Mesenchymal stem cell (in vitro differentiated cells and primary cell): Measurements from ENCODE around the gene HS3ST4.

ENCODE experiments used
- DNase-seq: peaks from one replicate; pipeline ENCODE4 v3.0.0-alpha.2; 2013
- H2AFZ ChIP-seq: one replicate; pipeline ENCODE4 v1.6.1; 2013; ENCODE audit warnings: low read depth, mild to moderate bottlenecking, control low read depth, inconsistent platforms, low read length, moderate library complexity
- H2AK5ac ChIP-seq: 2 replicates; pipeline ENCODE4 v1.6.1; 2013; ENCODE audit warnings: low read length, moderate library complexity, mild to moderate bottlenecking, inconsistent platforms; ENCODE audit not compliant: severe bottlenecking
- H2BK120ac ChIP-seq: one replicate; pipeline ENCODE4 v1.6.1; 2013; ENCODE audit warnings: low read depth, mild to moderate bottlenecking, inconsistent platforms, low read length, moderate library complexity
- H2BK12ac ChIP-seq, 2 experiments: one replicate each; pipeline ENCODE4 v1.6.1; 2013; ENCODE audit warnings: inconsistent platforms in 2 of 2, low read length in 2 of 2, mild to moderate bottlenecking in 2 of 2, moderate library complexity in 2 of 2, control low read depth in 1 of 2
- H2BK15ac ChIP-seq: one replicate; pipeline ENCODE4 v1.6.1; 2013; ENCODE audit warnings: mild to moderate bottlenecking, low read depth, inconsistent platforms; ENCODE audit not compliant: poor library complexity, severe bottlenecking
- H2BK5ac ChIP-seq: 2 replicates; pipeline ENCODE4 v1.6.1; 2013; ENCODE audit warnings: low read depth, mild to moderate bottlenecking, low read length, control low read depth, inconsistent platforms; ENCODE audit not compliant: poor library complexity, severe bottlenecking
- H3K14ac ChIP-seq, 2 experiments: one replicate each; pipeline ENCODE4 v1.6.1; 2013; ENCODE audit warnings: inconsistent platforms in 2 of 2, low read length in 2 of 2, control low read depth in 1 of 2, mild to moderate bottlenecking in 1 of 2, moderate library complexity in 1 of 2
- H3K18ac ChIP-seq, 2 experiments: one replicate each; pipeline ENCODE4 v1.6.1; 2013; ENCODE audit warnings: inconsistent platforms in 2 of 2, low read length in 2 of 2, control low read depth in 1 of 2, low read depth in 1 of 2, mild to moderate bottlenecking in 1 of 2
- H3K23ac ChIP-seq, 2 experiments: one replicate each; pipeline ENCODE4 v1.6.1; 2013; ENCODE audit warnings: inconsistent platforms in 2 of 2, low read length in 2 of 2, mild to moderate bottlenecking in 2 of 2, moderate library complexity in 2 of 2, control low read depth in 1 of 2
- H3K27ac ChIP-seq: 2 replicates; pipeline ENCODE4 v1.5.1; 2013; ENCODE audit warnings: mild to moderate bottlenecking, moderate library complexity, low read length, control low read depth, inconsistent platforms; ENCODE audit not compliant: poor library complexity, severe bottlenecking
- H3K27me3 ChIP-seq, 2 experiments: 2 replicates each; pipeline versions ENCODE4 v1.6.1 to v1.7.0; 2013; ENCODE audit warnings: low read length in 2 of 2, mild to moderate bottlenecking in 2 of 2, moderate library complexity in 2 of 2, control low read depth in 1 of 2, inconsistent platforms in 1 of 2; ENCODE audit not compliant: control insufficient read depth in 1 of 2, insufficient read depth in 1 of 2
- H3K36me3 ChIP-seq, 2 experiments: 2 replicates each; pipeline versions ENCODE4 v1.6.1 to v1.7.0; 2013; ENCODE audit warnings: low read length in 2 of 2, control low read depth in 1 of 2, inconsistent platforms in 1 of 2, low read depth in 1 of 2, mild to moderate bottlenecking in 1 of 2; ENCODE audit not compliant: insufficient read depth in 2 of 2, control insufficient read depth in 1 of 2
- H3K4ac ChIP-seq, 2 experiments: one replicate each; pipeline ENCODE4 v1.6.1; 2013; ENCODE audit warnings: inconsistent platforms in 2 of 2, low read length in 2 of 2, mild to moderate bottlenecking in 2 of 2, moderate library complexity in 2 of 2, control low read depth in 1 of 2, low read depth in 1 of 2
- H3K4me1 ChIP-seq: 2 replicates; pipeline ENCODE4 v1.6.1; 2013; ENCODE audit warnings: low read depth, low read length, control low read depth; ENCODE audit not compliant: control insufficient read depth, insufficient read depth
- H3K4me2 ChIP-seq: 2 replicates; pipeline ENCODE4 v1.6.1; 2013; ENCODE audit warnings: low read length, mild to moderate bottlenecking, inconsistent platforms; ENCODE audit not compliant: poor library complexity, severe bottlenecking
- H3K4me3 ChIP-seq, 2 experiments: 2 replicates each; pipeline versions ENCODE4 v1.5.1 to v1.7.0; 2013; ENCODE audit warnings: low read length in 2 of 2, mild to moderate bottlenecking in 2 of 2, control low read depth in 1 of 2, low read depth in 1 of 2; ENCODE audit not compliant: insufficient read depth in 1 of 2
- H3K79me1 ChIP-seq: replicated peaks from 2 replicates; pipeline ENCODE4 v1.6.1; 2013; ENCODE audit warnings: mild to moderate bottlenecking, control low read depth, low read length, inconsistent platforms; ENCODE audit not compliant: poor library complexity, severe bottlenecking
- H3K9ac ChIP-seq: 2 replicates; pipeline ENCODE4 v1.7.0; 2013; ENCODE audit warnings: mild to moderate bottlenecking, low read length, moderate library complexity
- H3K9me3 ChIP-seq: 2 replicates; pipeline ENCODE4 v1.7.0; 2013; ENCODE audit warnings: mild to moderate bottlenecking, low read length; ENCODE audit not compliant: control insufficient read depth
- H4K8ac ChIP-seq: one replicate; pipeline ENCODE4 v1.6.1; 2013; ENCODE audit warnings: inconsistent platforms, mild to moderate bottlenecking, low read length, moderate library complexity
- H4K91ac ChIP-seq: one replicate; pipeline ENCODE4 v1.6.1; 2013; ENCODE audit warnings: mild to moderate bottlenecking, low read length, inconsistent platforms
- WGBS: methylation state at CpG from one replicate; pipeline ENCODE4 v1.1.7; 2013; ENCODE audit warnings: mixed read lengths; 5-methylcytosine and 5-hydroxymethylcytosine counted together

Gene HS3ST4

DNA sequence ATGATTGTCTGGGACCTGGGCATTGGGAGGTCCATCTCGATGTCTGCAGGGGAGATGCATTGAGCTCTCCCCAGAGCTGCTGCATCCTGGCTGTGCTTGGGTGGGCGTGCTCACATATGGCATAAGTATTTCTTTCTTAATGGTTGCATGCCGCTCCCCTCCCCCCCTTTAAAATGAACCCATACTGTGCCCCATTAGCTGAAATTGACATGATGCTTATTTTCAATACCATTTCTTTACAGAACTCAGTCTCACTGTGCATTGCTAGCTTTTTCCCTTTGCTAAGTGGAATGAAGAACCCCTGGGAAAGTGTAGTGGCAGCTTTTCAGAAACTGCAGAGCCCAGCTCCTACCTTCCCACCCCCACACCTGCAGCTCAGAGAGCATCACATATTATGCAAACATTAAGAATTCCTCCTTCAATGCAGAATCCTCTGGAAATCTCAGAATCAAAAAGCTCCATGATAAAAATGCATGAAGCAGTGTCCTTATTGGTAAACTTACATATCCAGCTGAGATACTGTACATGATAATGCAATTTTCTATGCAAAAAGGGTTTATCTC, 56.4 kb downstream of the HS3ST4 start:
- Histone ChIP-seq H3K4me1 (no peaks in the 10 kb centered on the region), H3K36me3 (no peaks in the 10 kb centered on the region), H3K4me2 (no peak overlapping the region), H3K4me3 (no peak overlapping the region), H3K27me3 (no peaks in the 10 kb centered on the region), H3K18ac (no peak overlapping the region), H3K23ac (no peak overlapping the region), H3K9ac (no peak overlapping the region), H2BK12ac (no peak overlapping the region), H3K9me3 (peaks cover 4% of the 10 kb centered on the region), H2BK15ac (no peak overlapping the region), H2AFZ (no peak overlapping the region), H2AK5ac (no peak overlapping the region), H3K79me1 (no peaks in the 10 kb centered on the region), H2BK5ac (no peak overlapping the region), H4K8ac (no peak overlapping the region), H3K27ac (no peak overlapping the region), H3K4ac (no peak overlapping the region), H2BK120ac (no peak overlapping the region), H4K91ac (no peak overlapping the region), H3K14ac (no peak overlapping the region)
- 71% methylated on average over 3 of the region's 3 CpGs for WGBS
- no peak for DNase-seq

DNA sequence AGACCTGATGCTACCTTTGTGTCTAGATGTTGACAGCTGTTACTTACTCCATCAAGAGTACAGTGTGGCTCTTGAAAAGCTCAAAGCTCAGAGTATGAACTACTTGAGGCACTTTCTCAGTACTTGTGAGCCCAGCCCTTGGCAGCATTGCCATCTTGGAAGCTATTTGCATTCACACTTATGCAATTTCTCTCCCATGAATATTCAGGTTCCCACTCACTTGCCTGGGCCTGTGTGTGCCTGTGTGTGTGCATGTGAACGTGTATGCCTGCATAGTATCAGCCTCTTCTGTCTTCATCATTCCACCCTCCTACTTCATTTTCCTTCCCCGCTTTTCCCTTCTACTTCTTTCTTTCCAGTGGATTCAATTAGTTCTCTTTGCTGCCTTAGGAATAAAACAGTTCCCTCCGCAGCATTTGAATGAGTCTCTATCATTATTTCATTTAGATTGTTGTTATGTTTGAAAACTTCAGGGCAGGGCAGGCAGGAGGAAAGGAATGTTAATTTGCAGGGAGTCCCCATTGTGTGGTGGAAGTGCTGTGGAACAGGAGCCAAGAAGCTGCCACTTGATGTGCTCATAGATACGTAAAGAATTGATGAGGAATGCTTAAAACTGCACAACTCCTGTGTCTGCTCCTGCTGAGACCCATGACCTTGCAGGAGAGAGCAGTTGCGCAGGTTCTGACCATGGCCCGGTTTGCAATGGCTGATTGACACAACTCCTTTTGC, 58.9 kb downstream of the HS3ST4 start:
- Histone ChIP-seq H3K23ac (no peak overlapping the region), H3K18ac (no peak overlapping the region), H3K9ac (no peak overlapping the region), H3K27me3 (no peaks in the 10 kb centered on the region), H3K14ac (no peak overlapping the region), H2BK5ac (no peak overlapping the region), H2AK5ac (no peak overlapping the region), H2AFZ (no peak overlapping the region), H2BK120ac (no peak overlapping the region), H2BK15ac (no peak overlapping the region), H3K4me2 (no peak overlapping the region), H3K4me3 (no peak overlapping the region), H3K4ac (no peak overlapping the region), H2BK12ac (no peak overlapping the region), H3K9me3 (peaks cover 6% of the 10 kb centered on the region), H4K8ac (no peak overlapping the region), H3K36me3 (no peaks in the 10 kb centered on the region), H3K4me1 (no peaks in the 10 kb centered on the region), H3K79me1 (no peaks in the 10 kb centered on the region), H3K27ac (no peak overlapping the region), H4K91ac (no peak overlapping the region)
- 56% methylated on average over 5 of the region's 6 CpGs for WGBS
- DNase-seq, result no peak

DNA sequence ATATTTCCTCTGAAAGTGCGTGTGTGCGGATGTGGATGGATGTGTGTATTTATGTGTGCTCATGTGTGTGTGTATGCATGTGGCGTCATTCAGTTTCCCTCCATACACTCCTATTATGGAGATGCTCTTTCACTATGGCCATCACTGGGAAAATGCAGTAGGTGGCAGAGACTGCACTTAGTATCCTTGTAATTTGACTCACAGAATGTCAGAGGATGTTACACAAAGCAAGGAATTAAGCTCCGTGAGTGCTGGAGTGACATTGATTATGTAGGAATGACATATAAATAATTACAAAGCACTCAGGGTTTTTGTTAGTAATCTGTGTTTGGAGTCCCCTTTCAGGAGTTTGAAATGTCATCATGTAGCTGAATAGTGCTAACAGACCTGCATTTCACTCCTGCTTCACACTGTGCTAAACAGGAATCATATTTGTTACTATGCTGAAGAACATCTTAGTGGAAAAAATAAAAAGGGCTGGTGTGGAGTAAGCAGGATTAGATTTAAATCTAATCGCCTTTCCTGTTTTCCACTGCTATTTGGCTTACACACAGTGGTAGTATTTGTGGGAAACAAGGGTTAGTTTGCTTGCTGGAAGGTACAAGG, 59.6 kb downstream of the HS3ST4 start:
- no peak overlapping the region for H2BK120ac ChIP-seq
- WGBS, result 70% methylated on average over 3 of the region's 5 CpGs
- no peak overlapping the region for H3K14ac ChIP-seq
- no peak overlapping the region for H2BK12ac ChIP-seq
- no peak overlapping the region for H3K4me3 ChIP-seq
- no peak for DNase-seq
- H3K9ac ChIP-seq, result no peak overlapping the region
- H3K27me3 ChIP-seq, result no peaks in the 10 kb centered on the region
- no peaks in the 10 kb centered on the region for H3K4me1 ChIP-seq
- no peak overlapping the region for H2BK5ac ChIP-seq
- no peak overlapping the region for H3K18ac ChIP-seq
- H4K91ac ChIP-seq, result no peak overlapping the region
- H3K23ac ChIP-seq, result no peak overlapping the region
- no peak overlapping the region for H3K4ac ChIP-seq
- no peak overlapping the region for H3K27ac ChIP-seq
- H3K79me1 ChIP-seq, result no peaks in the 10 kb centered on the region
- no peak overlapping the region for H4K8ac ChIP-seq
- H2BK15ac ChIP-seq, result no peak overlapping the region
- H3K9me3 ChIP-seq, result peaks cover 6% of the 10 kb centered on the region
- H3K4me2 ChIP-seq, result no peak overlapping the region
- no peaks in the 10 kb centered on the region for H3K36me3 ChIP-seq
- no peak overlapping the region for H2AFZ ChIP-seq
- no peak overlapping the region for H2AK5ac ChIP-seq

DNA sequence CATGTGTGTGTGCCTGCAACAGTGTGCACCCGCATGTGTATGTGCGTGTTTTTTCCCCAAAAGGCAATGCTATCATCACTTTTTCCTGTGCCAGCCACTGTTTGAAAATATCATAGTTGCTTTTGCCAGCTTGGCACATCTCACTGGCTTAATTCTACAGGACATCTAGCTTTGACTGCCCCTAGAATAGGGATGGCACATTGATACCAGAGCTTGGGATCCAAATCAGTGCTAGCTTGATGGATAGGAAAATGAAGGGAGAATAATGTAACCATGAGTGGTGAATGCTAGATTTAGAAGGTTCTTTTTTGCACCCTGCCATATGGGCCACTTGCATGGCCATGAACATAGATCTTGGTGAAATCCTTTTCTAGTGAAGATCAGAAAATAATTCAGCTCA, 72.7 kb downstream of the HS3ST4 start:
- no peaks in the 10 kb centered on the region for H3K4me1 ChIP-seq
- H3K4me3 ChIP-seq, result no peak overlapping the region
- no peaks in the 10 kb centered on the region for H3K79me1 ChIP-seq
- H3K4me2 ChIP-seq, result no peak overlapping the region
- no peak overlapping the region for H4K8ac ChIP-seq
- no peaks in the 10 kb centered on the region for H3K9me3 ChIP-seq
- no peak overlapping the region for H3K4ac ChIP-seq
- no peak overlapping the region for H2BK120ac ChIP-seq
- H2BK15ac ChIP-seq, result no peak overlapping the region
- no peak overlapping the region for H3K18ac ChIP-seq
- no peak overlapping the region for H4K91ac ChIP-seq
- H3K14ac ChIP-seq, result no peak overlapping the region
- H3K36me3 ChIP-seq, result no peaks in the 10 kb centered on the region
- no peak overlapping the region for H2BK12ac ChIP-seq
- H3K27me3 ChIP-seq, result no peaks in the 10 kb centered on the region
- DNase-seq, result no peak
- no peak overlapping the region for H3K9ac ChIP-seq
- 93% methylated on average over 2 of the region's 2 CpGs for WGBS
- no peak overlapping the region for H2AFZ ChIP-seq
- no peak overlapping the region for H3K23ac ChIP-seq
- H2AK5ac ChIP-seq, result no peak overlapping the region
- H2BK5ac ChIP-seq, result no peak overlapping the region
- H3K27ac ChIP-seq, result no peak overlapping the region
